ENCODE measurements around the gene GINS2. TPM values are rescaled to one million over a fixed set of nuclear protein-coding genes. Genes with fewer than 3 reads are reported as not detected.

The GINS2 gene
- polyA plus RNA-seq, 1 experiment: 5.5 TPM

- CTCF ChIA-PET: interaction anchor here (1.8 kb wide), 1 partner anchor 9 kb away, joined by 7 read pairs; no protein-coding TSS in a partner anchor
- TF ChIP-seq CTCF (IDR thresholded peaks at IDR 0.05; ENCODE audit: insufficient read depth, low read depth, low read length): no peak
- H3K4me3 ChIP-seq (ENCODE audit: low read depth, low read length): no peak overlapping the region
- POLR2A ChIA-PET: no interaction called here
- no peaks in the 10 kb centered on the region for H3K27me3 ChIP-seq (ENCODE audit: control insufficient read depth, insufficient read depth, low read length)
- no peak for DNase-seq (ENCODE audit: low read depth)
- H3K36me3 ChIP-seq (ENCODE audit: control insufficient read depth, insufficient read depth, low read length): peaks cover 69% of the 10 kb centered on the region
Observed at GRCh38 chr16:85667841-85668413, 20.8 kb downstream of the GINS2 start.

GRCh38 chr16:85667261-85667660 is 21.5 kb downstream of the GINS2 start:
- peaks cover 72% of the 10 kb centered on the region for H3K36me3 ChIP-seq (ENCODE audit: control insufficient read depth, insufficient read depth, low read length)

GRCh38 chr16:85665929-85666328 is 22.8 kb downstream of the GINS2 start:
- ChIA-PET POLR2A (no interaction called here), CTCF (interaction anchor here (1.5 kb wide), 1 partner anchor 10 kb away, joined by 3 read pairs; no protein-coding TSS in a partner anchor)

More at GRCh38 chr16:85667261-85667660, 21.5 kb downstream of the GINS2 start:
- no peak for DNase-seq (ENCODE audit: low read depth)
- no peak for TF ChIP-seq CTCF (IDR thresholded peaks at IDR 0.05; ENCODE audit: insufficient read depth, low read depth, low read length)
- CTCF ChIA-PET: no interaction called here
- Histone ChIP-seq H3K4me3 (ENCODE audit: low read depth, low read length) (no peak overlapping the region), H3K27me3 (ENCODE audit: control insufficient read depth, insufficient read depth, low read length) (no peaks in the 10 kb centered on the region)
- POLR2A ChIA-PET: no interaction called here

GRCh38 chr16:85665373-85665740 is 23.4 kb downstream of the GINS2 start:
- no peaks in the 10 kb centered on the region for H3K27me3 ChIP-seq (ENCODE audit: control insufficient read depth, insufficient read depth, low read length)
- ChIA-PET POLR2A (no interaction called here), CTCF (interaction anchor here (1.5 kb wide), 1 partner anchor 10 kb away, joined by 3 read pairs; no protein-coding TSS in a partner anchor)
- peaks cover 70% of the 10 kb centered on the region for H3K36me3 ChIP-seq (ENCODE audit: control insufficient read depth, insufficient read depth, low read length)
- no peak overlapping the region for H3K4me3 ChIP-seq (ENCODE audit: low read depth, low read length)
- no peak for DNase-seq (ENCODE audit: low read depth)
- no peak for TF ChIP-seq CTCF (IDR thresholded peaks at IDR 0.05; ENCODE audit: insufficient read depth, low read depth, low read length)

More at GRCh38 chr16:85665929-85666328, 22.8 kb downstream of the GINS2 start:
- peaks cover 73% of the 10 kb centered on the region for H3K36me3 ChIP-seq (ENCODE audit: control insufficient read depth, insufficient read depth, low read length)
- DNase-seq (ENCODE audit: low read depth): no peak
- no peak overlapping the region for H3K4me3 ChIP-seq (ENCODE audit: low read depth, low read length)
- H3K27me3 ChIP-seq (ENCODE audit: control insufficient read depth, insufficient read depth, low read length): no peaks in the 10 kb centered on the region
- no peak for TF ChIP-seq CTCF (IDR thresholded peaks at IDR 0.05; ENCODE audit: insufficient read depth, low read depth, low read length)

- no peak for DNase-seq (ENCODE audit: low read depth)
- CTCF ChIA-PET: interaction anchor here (0.6 kb wide), 1 partner anchor 8 kb away, joined by 3 read pairs; no protein-coding TSS in a partner anchor
- POLR2A ChIA-PET: no interaction called here
- peaks cover 69% of the 10 kb centered on the region for H3K36me3 ChIP-seq (ENCODE audit: control insufficient read depth, insufficient read depth, low read length)
- TF ChIP-seq CTCF (IDR thresholded peaks at IDR 0.05; ENCODE audit: insufficient read depth, low read depth, low read length): no peak
- H3K4me3 ChIP-seq (ENCODE audit: low read depth, low read length): no peak overlapping the region
- H3K27me3 ChIP-seq (ENCODE audit: control insufficient read depth, insufficient read depth, low read length): no peaks in the 10 kb centered on the region
Observed at GRCh38 chr16:85664580-85665372, 24.0 kb downstream of the GINS2 start.
